ENCODE results near the gene FAM237A.

FAM237A gene

DNA sequence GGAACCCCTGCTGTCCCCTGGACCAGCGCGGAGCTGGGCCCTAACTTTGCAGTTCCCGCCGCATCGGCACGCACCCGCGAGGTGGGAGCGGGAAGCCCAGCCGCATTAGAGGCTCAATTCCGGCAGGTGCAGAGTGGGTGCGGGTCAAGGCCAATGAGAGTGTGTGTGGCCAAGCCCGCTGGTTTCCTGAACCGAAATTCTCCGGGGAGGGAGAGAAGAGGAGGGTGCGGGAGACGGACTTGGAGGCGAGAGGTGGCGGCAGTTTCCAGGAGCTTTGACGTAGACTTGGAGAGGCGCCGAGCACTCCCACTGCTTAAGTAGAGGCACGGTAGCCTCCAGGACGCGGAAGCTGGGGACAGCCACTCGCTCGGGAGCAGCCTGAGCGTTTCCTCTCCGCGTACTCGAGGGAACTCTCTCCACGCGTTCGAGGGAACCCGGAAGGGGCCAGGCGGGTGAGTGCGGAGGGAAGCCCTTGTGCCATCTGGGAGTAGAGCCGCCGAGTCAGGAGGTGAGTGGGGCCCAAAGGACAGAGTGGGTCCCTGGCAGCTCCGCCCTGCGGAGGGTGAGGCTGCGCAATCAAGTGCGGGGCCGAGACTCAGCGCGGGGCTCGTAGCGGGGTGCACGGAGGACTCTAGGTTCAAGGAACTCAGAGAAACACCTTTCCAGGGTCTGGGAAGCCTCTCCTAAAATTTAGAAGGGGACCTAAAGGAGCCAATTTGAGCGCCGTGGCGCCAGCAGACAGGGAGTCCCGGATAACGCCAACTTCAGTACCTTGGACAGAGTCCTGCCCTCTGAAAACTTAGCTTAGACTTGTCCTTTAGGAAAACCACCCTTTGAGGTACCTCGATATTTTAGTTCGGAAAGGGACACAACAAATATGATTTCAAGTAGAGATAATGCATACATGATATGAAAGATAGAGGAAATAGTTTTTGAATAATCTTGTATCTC lies at the start of gene FAM237A:
Gene FAM237A (plus strand): TSS at position 413 of the 951 bp plus-strand sequence. CDS start 1,750 bp downstream, outside the sequence.
- DNase-seq, result no peak

DNA sequence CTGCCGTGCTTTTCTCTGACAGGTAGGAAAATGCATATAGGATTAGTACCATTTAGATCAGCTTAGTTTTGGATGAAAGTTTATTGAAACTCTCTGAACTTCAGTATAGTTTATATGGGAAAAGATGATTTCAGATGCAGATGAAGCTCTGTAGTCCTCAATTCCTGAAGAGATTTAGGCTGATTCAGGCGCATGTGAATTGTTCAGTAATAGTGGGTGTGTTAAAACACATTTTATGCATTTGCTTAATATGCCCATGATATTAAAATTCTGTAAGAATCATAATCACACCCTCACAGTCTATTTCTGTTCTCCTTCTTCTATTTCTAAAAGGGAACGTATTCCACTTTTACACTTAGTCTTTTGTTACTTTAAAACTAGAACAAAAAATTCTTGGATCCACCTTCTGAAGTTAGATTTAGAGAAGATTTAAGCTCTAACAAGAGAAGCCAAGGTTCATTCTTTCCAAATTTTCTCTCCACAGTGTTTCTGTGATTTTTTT lies 44.5 kb upstream of the FAM237A start:
- no peak for DNase-seq

DNA sequence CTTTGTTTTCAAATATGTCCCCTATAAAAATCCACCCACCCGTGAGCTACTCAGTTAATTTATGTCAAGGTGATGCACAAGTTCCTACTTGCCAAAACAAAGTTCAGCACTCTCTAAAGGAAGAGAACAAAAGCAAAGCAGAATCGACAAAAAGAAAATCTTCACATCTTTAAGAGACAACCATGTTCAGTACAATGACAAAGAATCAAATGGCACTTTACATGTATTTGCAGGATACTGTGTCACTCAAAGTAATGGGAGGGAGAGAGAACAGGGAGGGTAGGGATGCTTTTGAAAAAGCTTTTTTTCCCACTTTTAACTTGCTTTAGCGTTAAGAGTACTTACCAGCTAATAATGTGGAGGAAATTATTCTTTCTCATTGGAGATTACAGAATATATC lies 39.0 kb upstream of the FAM237A start:
- DNase-seq, result no peak

DNA sequence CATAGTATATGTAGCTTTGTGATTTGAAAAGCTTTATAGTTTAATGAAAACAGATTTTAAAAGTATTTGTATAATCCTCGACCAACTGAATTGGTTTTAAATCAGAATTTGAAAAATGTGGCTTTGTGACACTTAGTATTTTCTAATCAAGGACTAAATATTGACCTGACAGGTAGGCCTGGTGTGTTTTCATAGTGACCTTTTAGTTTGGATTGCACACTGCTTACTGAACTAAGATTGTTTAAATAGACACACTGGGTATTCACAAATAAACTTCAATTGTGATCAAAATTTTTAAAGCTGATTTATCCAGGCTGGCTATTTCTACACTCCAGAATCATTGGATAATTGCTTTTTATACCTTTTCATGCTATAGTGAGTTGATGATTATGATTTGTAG lies 31.8 kb upstream of the FAM237A start:
- DNase-seq, result no peak

DNA sequence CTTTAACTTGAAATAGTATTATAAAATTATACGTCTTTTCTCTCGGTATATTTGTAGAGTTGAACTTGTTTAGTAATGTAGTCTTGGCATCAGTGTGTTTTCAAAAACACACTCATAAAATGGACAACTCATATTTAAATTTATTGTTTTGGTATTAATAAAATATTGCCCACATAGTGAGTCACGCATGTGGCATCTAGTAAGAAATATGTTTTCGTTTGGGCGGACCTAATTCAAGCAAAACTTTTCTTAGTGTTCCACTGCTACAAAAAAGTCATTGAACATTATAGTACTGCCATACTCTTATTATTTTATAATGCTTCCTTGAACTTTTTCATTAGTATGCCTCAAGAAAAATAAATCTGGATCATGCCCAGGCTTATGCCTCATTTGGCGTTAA lies 31.1 kb upstream of the FAM237A start:
- DNase-seq, result no peak

DNA sequence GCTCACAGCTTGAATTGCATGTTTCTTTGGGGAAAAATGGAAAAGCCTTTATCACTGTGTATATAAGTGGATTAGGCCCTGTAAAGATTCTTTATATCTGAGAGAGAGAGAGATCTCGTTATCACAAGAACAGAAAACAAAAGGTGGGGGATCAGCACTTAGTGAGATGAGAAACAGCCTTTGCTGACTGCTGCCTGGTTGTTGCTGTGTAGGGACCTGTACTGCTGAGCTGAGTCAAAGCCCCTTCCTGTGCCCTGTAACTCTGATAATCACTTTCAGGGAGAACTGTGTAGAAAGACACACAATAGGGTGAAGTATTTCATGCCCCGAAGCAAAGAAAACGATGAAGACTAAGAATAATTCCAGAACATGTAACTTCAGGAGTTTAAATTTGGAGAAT lies 30.6 kb upstream of the FAM237A start:
- DNase-seq, result no peak

DNA sequence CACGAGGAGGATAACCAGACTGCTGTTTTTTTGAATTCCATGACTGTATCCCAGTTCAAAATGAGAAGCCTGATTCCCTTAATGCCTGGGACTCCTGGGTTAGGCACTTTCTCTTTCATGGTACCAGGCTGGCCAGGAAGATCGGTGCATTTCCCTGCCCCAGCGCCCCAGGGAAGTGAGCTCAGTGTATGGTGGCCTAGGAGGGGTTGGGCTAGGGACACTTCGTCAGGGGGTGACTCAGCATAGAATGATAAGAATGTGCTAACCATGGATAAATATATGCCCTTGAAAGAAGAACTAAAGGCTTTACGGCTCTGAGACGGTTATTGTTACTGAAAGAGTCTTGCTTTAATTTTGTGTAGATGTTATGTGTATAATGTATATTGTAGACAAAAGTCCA lies 27.5 kb upstream of the FAM237A start:
- no peak for DNase-seq

DNA sequence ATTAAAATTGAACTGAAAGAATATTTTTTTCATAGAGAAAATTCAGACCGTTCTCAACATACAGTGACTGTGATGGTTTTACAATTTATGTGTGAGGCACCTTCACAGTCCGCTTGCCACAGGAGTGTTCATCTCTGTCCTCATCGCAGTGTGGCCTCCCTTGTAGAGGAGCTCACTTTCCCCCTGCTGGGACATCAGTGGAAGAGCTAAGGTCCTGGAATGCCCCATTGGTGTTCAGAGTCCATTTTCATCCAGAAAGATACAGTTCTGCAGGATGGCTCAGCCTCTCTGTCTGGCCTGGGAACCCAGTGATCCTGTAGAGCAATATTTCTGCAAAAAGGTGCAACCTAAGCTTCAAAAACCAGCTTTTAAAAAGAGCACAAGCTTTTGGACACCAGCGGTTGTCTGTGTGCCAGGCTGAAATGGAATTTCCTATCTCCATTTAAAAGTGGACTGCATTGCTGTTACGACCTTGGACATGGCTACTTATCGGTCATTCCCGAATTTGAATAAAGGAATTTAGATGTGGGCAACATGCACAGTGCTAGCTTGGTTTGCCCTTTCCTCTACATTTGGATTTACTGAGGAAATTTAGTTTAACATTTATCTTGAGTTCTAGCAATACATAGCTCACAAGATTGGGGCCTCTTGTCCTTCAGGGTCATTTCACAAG lies 26.7 kb upstream of the FAM237A start:
- DNase-seq, result no peak

DNA sequence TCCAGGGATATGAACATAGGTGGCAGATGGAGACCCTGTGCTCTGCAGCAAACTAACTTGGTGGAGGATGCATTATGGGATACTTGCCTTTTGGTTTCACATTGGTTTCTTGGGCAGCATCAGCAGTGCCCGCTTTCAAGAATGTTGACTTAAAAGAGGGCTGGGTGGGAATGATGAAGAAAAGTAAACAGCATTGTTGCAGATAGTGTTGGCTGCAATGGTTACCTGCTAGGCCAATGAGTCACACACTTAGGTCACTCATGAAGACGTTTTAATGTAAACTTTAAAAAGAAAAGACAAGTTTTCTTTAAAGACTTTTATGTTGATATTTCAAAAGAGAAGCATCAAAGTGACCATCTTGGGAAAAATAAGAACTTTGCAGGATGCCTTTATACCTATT lies 26.1 kb upstream of the FAM237A start:
- DNase-seq, result no peak

DNA sequence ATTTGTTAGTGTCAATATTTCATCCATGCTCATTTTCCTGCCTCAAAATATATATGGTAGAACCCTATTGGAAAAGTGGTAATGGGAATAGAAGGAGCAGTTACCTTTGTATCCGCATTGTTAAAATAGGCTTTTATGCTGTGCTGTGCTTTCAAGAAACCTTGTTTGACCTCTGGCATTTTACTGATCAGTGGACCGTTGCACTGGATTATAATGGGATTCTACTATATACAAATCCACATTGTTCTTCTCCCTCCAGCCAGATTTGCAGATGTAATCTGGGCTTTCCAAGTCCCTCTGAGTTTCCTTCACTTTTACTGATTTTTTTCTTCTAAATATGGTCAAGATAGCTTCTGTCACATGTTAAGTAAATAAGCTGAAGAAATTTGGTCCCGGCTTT lies 23.3 kb upstream of the FAM237A start:
- no peak for DNase-seq

DNA sequence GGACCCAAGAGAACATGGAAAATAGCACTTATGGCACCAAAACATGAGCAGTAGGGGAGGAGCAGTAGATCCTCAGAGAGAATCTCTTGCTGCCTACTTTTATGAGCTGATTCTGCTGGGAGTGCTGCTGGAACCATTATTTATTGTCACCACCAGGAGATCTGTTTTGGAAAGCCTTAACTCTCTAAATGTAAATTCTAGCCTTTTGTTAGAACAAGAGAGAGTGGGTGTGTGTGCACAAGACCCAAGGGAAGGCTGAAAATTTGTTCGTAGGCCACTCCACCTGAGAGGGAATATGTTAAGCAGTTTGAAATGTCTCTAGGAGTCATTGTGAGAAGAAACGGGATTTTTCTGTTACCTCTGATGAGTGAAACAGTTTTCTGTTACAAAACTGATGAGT lies 16.2 kb upstream of the FAM237A start:
- no peak for DNase-seq

DNA sequence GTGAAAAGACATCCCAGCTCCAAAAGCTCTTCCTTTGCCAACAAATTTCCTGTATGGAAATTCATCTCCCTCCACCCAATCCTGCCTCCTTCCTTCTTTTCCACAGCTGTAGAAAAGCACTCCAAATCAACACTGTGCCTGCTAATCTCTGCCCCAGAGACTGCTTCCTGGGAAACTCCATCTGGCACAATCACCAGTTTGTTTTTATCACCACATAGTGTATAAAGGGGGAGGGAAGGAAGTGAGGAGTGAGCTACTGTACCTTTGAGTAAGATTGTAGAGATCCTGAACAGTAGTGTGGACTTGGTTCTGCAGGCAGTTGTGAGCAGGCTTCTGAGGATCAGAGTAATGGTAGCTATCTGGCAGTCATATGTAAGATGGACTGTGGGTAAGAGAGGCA lies 14.7 kb upstream of the FAM237A start:
- DNase-seq, result no peak

DNA sequence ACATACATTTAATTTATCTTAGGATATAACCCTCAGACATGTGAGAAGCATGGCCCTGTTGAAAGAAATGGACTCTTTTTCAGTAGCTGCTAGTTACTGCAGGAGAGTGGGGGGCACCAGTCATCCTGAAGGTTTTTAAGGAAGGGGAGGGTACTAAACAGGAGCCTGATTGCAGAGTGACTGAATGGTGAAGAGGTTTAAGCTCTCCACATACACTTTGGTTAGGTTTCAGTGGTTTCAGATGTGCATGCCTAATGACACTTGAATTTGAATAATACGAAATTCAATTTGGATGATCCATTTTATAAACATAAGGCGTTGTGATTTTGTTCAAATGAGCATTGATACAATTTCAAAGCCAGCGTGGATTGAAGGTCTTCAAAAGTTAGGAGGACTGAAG lies 10.9 kb upstream of the FAM237A start:
- no peak for DNase-seq

DNA sequence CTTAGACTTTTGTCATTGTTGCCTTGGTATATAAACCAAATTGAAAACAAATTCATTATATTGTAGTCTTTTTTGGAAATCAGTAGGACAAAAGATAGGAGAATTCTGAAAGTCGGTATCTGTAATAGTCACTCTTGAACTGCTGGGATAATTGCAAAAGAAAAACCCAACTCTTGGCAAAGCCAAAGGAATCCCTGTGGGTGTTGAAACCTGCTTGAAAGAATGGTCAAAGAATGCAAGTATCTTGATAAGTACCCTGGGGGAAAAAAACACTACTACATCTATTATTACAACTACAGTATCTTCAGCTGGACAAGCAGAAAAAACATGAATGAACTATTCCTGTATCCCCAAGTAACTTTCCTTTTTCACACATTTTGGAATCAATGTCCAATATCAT lies 7.3 kb upstream of the FAM237A start:
- no peak for DNase-seq

DNA sequence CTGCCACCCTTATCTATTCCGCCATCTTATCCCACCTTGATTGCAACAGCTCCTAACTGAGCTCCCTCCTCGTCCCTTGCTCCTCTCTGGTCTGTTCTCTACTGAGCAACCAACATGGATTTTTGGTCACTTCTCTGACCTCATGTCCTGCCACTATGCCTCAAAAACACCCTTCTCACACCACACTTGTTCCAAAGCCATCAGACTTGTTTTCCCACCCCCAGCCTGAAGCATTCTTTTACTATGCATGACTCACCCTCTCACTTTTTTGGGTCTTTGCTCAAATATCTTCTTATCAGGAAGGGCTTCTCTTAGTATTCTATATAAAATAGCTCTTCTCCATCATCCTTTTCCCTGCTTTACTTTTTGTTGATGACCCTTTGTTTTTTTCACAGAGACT lies 2.7 kb upstream of the FAM237A start:
- no peak for DNase-seq

DNA sequence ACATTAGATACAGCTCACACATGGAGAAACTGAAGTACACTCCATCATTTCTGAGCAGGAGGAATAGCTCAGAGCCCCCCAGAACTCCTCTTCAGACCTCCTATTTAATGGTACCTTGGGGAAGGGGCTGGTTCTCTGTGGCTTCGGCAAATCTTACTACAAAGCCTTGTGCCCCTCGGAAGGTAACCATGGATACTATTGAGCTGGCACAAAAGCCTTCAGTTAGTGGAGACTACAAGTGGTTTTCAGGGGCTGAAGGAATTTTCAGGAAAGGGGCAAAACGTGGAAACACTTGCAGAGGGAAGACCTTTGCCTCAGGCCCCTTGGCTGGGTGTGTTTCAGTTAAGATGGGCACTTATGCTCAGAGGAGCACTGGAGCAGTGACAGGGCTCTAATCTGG lies 1.1 kb upstream of the FAM237A start:
- DNase-seq, result no peak

DNA sequence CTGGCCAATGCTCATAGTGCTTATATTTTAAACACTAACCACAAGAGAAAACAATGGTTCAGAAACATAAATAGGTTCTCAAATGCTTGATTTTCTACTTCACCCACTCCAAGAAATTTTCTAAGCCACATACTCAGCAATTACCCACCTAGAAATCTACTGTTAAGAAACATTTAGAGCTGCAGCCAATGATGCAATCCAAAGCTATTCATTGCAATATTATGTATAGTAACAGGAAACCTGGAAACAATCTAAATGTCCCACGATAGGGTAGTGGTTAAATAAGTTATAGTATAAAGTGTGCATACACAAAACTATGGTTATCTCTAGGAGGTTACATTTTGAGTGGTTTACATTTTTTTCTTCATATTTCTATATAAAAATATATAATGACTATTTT lies 5.7 kb downstream of the FAM237A start:
- DNase-seq, result no peak

DNA sequence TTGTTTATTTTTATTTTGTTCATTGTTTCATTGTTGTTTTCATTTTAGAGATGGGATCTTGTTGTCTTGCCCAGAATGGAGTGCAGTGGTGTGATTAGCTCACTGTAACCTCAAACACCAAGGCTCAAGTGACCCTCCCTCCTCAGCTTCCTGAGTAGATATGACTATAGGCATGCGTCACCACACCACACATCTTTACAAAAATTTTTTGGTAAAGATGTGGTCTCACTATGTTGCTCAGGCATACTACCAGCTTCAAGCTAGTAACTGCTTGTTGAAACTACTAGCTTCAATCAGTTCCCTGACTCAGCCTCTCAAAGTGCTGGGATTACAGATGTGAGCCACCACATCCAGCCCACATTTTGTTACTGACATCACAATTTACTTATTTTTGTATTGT lies 14.8 kb downstream of the FAM237A start:
- DNase-seq, result no peak

DNA sequence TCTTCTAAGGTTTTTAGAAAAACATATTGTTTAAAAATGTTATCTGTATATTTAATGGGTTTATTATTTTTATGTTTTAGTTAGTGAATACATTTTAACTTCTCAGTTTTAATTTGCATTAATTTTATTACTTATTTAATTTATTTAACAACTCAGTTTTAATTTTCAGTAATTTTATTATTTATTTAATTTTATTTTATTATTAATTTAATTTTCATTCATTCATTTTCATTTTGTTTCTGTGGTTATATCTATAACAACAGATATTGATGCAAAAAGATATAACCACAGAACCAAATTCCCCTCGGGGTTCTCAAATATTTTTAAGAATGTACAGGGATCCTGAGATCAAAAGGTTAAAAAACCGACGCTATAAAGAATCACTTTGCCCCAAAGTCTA lies 23.0 kb downstream of the FAM237A start:
- no peak for DNase-seq

DNA sequence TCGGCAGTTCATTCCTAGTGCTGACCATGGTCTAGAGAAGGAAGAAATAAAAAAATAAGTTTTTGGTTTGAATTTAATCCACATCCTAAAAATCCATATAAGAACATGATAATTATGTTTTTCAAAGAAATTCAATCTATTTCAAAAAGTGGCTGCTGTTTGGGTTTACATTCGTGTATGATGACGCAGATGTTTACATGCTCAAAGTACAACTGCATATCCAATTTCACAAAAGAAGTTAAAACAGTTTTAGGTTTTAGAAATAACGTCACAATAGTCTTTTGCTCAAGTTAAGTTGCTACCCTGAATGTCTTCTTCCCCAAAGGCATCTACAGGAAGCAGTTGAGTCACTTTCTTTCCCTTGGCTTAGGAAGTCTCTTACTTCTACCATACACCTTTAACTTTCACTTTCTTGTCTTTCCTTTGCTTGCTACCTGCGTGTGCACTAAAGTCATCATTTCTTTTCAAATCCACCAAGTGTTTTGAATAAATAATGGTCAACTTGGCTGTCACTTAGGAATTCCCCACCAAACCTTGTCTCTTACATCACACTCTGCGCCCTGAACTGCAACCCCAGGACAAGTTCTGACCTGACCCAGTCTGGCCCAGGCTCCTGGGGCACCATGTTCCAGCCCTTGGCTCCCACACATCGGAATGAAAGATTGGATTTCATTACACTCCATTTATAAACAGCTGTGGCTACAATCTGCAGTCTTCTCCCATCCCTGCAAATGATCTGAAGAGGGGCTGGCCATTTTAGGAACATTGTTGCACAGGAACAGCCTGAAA lies 28.4 kb downstream of the FAM237A start:
- no peak for DNase-seq

DNA sequence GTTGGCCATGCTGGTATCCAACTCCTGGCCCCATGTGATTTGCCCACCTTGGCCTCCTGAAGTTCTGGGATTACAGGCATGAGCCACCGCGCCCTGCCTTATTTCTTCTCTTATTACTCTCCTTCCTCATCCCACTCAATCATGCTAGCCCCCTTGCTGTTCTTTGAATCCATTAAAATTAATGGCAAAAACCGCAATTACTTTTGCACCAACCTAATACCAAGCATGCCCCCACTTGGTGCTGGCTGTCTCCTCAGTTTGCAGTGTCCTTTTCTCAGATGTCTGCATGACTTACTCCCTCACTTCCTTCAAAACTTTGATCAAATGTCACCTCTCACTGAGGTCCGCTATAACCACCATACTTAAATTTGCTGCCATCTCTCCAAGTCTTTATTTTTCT lies 41.3 kb downstream of the FAM237A start:
- DNase-seq, result no peak

DNA sequence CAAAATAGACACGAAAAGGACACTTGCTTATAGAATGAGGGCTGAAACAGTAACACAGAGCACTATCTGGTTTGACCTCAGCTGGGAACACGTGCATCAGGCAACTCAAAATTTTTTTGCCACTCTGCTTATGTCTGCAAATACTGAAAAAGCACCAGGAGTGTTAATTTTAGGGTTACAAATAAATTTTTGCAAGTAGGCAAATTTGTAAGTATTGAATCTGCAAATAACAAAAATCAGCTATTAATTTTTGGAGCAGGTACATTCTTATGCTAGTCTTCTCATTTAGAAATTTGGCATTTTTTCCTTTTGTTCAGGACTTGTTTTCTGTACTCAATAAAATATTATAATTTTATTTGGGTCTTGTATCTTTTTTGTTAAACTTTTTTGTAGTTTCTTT lies 46.2 kb downstream of the FAM237A start:
- DNase-seq, result no peak

DNA sequence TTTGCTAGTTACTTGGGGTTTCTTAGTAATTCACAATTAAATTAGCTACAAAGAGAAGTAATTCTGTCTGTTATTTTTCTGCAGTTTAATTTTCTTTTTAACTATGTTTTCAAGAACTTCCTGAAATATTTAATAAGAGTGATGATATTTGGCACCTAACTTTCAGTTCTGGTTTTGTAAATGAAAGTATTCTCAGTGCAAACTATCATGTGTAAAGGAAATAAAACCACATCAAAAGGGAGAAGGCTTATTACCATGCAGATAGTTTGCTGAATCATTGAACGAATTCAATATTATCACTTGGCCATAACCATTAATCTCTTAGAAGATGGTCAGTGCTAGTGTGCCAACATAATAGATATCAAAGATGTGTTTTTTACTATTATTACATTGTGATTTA lies 46.7 kb downstream of the FAM237A start:
- DNase-seq, result no peak
